ENCODE measurements around the gene MAP1B.

The MAP1B gene

DNA sequence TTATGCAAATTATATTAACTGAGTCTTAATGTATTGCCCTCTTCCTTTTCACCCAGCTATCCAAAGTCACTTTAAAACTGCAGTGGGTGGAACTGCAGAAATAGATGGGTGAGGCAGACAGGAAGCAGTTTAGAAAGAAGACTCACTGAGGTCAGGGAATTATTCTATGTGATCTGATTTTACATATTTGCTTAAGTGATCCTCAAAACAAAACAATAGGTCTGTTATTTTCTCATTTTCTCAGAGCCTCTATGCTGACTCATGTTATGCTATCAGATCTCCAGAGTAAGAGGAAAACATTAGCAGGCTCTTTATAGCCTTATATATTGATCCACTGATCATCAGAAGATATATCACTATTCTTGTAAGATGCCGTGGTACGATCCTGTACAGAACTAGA is 149.3 kb downstream of the MAP1B start:
- DNase-seq: no peak

All from activated CD4-positive, CD25-positive, alpha-beta regulatory T cell (primary cell).